Kidney (tissue), 14 donors: Measurements from ENCODE around the gene QPRT. TPM values are rescaled to one million over a fixed set of nuclear protein-coding genes. Genes with fewer than 3 reads are reported as not detected.
"Not testable (repeated sequence)": the region's sequence is repeated elsewhere in the genome, so short reads cannot be mapped to it uniquely, and the experiment has no call there.

Source experiments
- DNase-seq, 5 donors: peaks; one replicate each; pipeline ENCODE4 v3.0.0-alpha.2; 2013 to 2020
- FAIRE-seq: peaks from 2 replicates; lab custom pipeline; 2012; peaks lifted over from hg19 to GRCh38; lab: Jason Lieb, UNC
- H3K27ac ChIP-seq, 2 donors: one replicate each; pipeline ENCODE4 v1.7.0; 2013; ENCODE audit warnings: low read depth in 2 of 2, low read length in 2 of 2, inconsistent platforms in 1 of 2
- H3K27me3 ChIP-seq: one replicate; pipeline ENCODE4 v1.7.1; 2013; ENCODE audit warnings: low read length, inconsistent platforms; ENCODE audit not compliant: control insufficient read depth, insufficient read depth
- H3K36me3 ChIP-seq, 3 donors: one replicate each; pipeline versions ENCODE4 v1.7.0 to v1.7.1; 2013; ENCODE audit warnings: low read length in 3 of 3, control low read depth in 1 of 3, inconsistent platforms in 1 of 3; ENCODE audit not compliant: insufficient read depth in 3 of 3, control insufficient read depth in 2 of 3
- H3K4me1 ChIP-seq, 3 donors: one replicate each; pipeline versions ENCODE4 v1.7.0 to v1.7.1; 2013; ENCODE audit warnings: low read length in 3 of 3, inconsistent platforms in 1 of 3, low read depth in 1 of 3; ENCODE audit not compliant: control insufficient read depth in 2 of 3, insufficient read depth in 2 of 3
- H3K4me3 ChIP-seq, 3 donors: one replicate each; pipeline versions ENCODE4 v1.7.0 to v1.8.1; 2013; ENCODE audit warnings: low read length in 3 of 3, control low read depth in 1 of 3, inconsistent platforms in 1 of 3
- H3K9ac ChIP-seq, 3 donors: one replicate each; pipeline versions ENCODE4 v1.7.0 to v1.7.1; 2013; ENCODE audit warnings: low read length in 3 of 3, control low read depth in 1 of 3, inconsistent platforms in 1 of 3
- H3K9me3 ChIP-seq, 3 donors: one replicate each; pipeline versions ENCODE4 v1.7.0 to v1.7.1; 2013; ENCODE audit warnings: low read length in 3 of 3, control low read depth in 1 of 3, inconsistent platforms in 1 of 3; ENCODE audit not compliant: control insufficient read depth in 2 of 3, insufficient read depth in 1 of 3
- CTCF ChIP-seq: IDR thresholded peaks from 3 replicates; pipeline ENCODE4 v1.5.1; 2012; ENCODE audit warnings: mild to moderate bottlenecking, moderate library complexity, borderline replicate concordance; ENCODE audit not compliant: insufficient read depth; ENCODE audit errors: extremely low read depth
- intact Hi-C: fragments of 100-400 bp; cut with DNase I; formaldehyde crosslinking; loops from one replicate; pipeline ENCODE4 v1.11.1; 2022
- polyA plus RNA-seq: library from polyadenylated mRNA; stranded (reverse); fragments of 350-450 nt; fragmentation: Illumina TruSeq; extraction: RNeasy Lipid Tissue Mini Kit (QIAGEN cat#74804); gene quantifications from one replicate; pipeline ENCODE4 v1.2.3, GENCODE V29; 2014; ENCODE audit warnings: low read depth, low replicate concordance; ENCODE audit not compliant: insufficient read depth
- total RNA-seq: library from RNA; stranded (reverse); fragmentation: NEBNext Ultra II Directional; extraction: Animal tissue kit (Norgen Biotek cat#: 25700); gene quantifications from one replicate; pipeline ENCODE4 v1.2.1, GENCODE V29; 2021
- donor health status: control.
- donor health status: control.
- donor health status: control.
- donor health status: control.
- donor health status: control.
- donor health status: DM: yes; HTN: yes; CAD: no.
- donor health status: Normal renal cell carcinoma (clear cell type).

Gene QPRT
- total and polyA plus RNA-seq, 2 donors from 2014 or later = 13.9 to 168 TPM

GRCh38 chr16:29720703-29721102 lies 41.7 kb downstream of the QPRT start:
- H3K36me3 ChIP-seq = no peaks in the 10 kb centered on the region
- intact Hi-C loops = no loop called here
- no peak for TF ChIP-seq CTCF
- no peaks in the 10 kb centered on the region for H3K9me3 ChIP-seq
- no peak overlapping the region for H3K27ac ChIP-seq
- no peak overlapping the region for H3K4me3 ChIP-seq
- H3K4me1 ChIP-seq = no peaks in the 10 kb centered on the region
- FAIRE-seq (no peak), DNase-seq (no peak)
- H3K9ac ChIP-seq = no peak overlapping the region
- no peaks in the 10 kb centered on the region for H3K27me3 ChIP-seq

- H3K36me3 ChIP-seq, H3K9me3 ChIP-seq, H3K9ac ChIP-seq, intact Hi-C loops, FAIRE-seq, H3K4me1 ChIP-seq, H3K4me3 ChIP-seq, H3K27me3 ChIP-seq, H3K27ac ChIP-seq: not testable (repeated sequence)
- peak; percentile 78 to 90 (median 86) for DNase-seq
- TF ChIP-seq CTCF = peak; percentile 53
These were observed 42.3 kb downstream of the QPRT start for GRCh38 chr16:29721167-29721879.

GRCh38 chr16:29726845-29727377 lies 47.9 kb downstream of the QPRT start:
- no peak for FAIRE-seq
- no peak for DNase-seq
- TF ChIP-seq CTCF = no peak
- H3K4me3 ChIP-seq = no peak overlapping the region
- no peaks in the 10 kb centered on the region for H3K4me1 ChIP-seq
- H3K9me3 ChIP-seq = no peaks in the 10 kb centered on the region
- intact Hi-C loops = no loop called here
- H3K27ac ChIP-seq = no peak overlapping the region
- H3K36me3 ChIP-seq = no peaks in the 10 kb centered on the region
- H3K9ac ChIP-seq = no peak overlapping the region
- no peaks in the 10 kb centered on the region for H3K27me3 ChIP-seq
